GM12874 (cell line): ENCODE measurements around the gene KRT2.

Experiments
- TF ChIP-seq, protein P1 (sequence below): IDR thresholded peaks from 2 replicates; pipeline ENCODE4 v1.5.1; 2011; ENCODE audit warnings: low read depth, mild to moderate bottlenecking, control low read depth, low read length, moderate library complexity; ENCODE audit not compliant: insufficient read depth

KRT2 gene

DNA sequence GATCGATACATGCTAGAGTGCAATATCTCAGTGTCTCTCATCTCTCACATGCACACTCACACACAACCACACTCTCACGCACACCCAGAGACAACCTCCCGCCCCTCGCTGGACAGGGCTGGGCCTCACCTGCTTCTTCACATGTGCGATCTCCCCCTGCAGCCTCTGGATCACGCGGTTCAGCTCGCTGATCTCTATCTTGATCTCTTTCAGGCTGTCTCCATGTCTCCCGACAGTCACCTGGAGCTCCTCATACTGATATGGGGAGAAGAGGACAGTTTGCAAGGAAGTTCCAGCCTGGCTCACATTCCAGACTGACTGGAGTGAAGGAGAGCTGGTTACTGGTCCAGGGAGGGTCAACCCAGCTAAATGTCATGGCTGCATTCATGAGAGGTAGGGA, 4.4 kb downstream of the KRT2 start:
- TF ChIP-seq, protein P1, sequence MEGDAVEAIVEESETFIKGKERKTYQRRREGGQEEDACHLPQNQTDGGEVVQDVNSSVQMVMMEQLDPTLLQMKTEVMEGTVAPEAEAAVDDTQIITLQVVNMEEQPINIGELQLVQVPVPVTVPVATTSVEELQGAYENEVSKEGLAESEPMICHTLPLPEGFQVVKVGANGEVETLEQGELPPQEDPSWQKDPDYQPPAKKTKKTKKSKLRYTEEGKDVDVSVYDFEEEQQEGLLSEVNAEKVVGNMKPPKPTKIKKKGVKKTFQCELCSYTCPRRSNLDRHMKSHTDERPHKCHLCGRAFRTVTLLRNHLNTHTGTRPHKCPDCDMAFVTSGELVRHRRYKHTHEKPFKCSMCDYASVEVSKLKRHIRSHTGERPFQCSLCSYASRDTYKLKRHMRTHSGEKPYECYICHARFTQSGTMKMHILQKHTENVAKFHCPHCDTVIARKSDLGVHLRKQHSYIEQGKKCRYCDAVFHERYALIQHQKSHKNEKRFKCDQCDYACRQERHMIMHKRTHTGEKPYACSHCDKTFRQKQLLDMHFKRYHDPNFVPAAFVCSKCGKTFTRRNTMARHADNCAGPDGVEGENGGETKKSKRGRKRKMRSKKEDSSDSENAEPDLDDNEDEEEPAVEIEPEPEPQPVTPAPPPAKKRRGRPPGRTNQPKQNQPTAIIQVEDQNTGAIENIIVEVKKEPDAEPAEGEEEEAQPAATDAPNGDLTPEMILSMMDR = no peak

DNA sequence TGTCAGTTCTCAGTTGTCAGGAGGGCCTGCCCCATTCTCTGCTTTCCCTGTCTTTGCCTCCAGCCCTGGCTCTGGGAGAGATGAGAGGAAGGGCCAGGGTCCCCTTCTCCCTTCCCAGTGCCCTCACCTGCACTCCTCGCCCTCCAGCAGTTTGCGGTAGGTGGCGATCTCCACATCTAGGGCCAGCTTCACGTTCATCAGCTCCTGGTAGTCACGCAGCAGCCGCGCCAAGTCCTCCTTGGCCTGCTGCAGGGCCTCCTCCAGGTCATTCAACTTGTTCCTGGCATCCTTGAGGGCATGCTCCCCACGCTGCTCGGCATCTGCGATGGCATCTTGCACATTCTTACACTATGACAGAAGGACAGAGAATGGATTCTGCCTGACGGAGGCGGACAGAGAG, 5.4 kb downstream of the KRT2 start:
- TF ChIP-seq, protein P1 = no peak

DNA sequence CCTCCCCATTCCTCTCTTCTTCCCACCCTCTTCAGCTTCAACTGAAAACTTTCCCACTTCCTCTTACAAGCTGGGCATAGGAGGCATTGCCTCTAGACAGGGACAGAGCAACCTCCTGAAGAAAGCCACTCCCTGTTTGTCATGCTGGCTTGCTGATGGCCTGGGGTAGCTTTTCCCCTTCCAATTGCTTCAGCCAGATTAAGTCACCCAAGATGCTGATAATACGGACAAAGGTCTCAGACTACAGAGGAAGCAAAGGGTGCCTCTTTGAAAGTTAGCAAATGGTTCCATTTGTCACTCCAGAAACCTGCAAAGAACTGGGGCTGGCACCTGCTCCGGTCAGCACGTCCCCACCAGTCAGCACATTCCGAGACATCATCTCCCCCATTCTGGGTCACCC, 6.0 kb downstream of the KRT2 start:
- TF ChIP-seq, protein P1 = no peak

DNA sequence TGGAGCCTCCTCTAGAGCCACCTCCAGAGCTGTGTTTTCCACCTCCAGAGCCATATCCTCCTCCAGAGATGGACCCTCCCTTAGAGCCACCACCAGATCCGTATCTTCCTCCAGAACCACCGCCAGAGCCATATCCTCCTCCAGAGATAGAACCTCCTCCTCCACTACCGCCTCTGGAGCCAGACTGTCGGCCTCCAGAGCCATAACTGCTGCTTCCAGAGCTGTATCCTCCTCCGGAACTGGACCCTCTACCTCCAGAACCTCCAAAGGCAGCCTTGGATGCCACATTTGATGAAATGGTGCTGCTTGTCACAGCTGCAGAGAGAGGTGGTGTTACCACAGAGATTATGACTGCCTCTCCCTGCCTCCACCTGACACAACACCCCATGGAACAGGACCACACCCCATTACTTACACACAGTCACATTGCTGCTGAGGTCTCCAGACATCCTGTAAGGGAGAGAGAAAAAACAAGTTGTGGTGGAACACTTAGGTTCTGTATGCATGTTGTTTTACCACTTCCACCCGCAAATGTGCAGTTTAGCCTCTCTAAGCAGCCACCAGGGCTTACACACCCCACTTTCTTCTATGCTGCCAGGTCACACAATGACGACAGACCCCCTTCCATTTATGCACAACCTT, 6.8 kb downstream of the KRT2 start:
- TF ChIP-seq, protein P1 = no peak

DNA sequence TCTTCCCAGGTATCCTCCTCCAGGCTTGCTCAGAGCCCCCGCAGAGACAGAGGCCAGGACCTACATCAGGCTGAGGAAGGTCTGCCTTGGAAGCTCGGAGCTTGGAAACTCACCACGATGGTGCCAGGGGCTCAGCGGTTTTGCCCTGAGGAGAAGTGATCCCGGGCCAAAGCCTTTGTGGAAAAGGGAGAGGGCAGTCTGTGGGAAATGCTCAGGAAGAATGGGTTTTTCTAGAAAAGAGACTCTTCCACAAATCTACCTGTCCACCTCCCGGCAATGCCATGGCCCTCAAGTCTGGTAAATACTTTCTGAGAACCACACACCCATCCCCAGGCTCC, 8.0 kb downstream of the KRT2 start:
- TF ChIP-seq, protein P1 = no peak

DNA sequence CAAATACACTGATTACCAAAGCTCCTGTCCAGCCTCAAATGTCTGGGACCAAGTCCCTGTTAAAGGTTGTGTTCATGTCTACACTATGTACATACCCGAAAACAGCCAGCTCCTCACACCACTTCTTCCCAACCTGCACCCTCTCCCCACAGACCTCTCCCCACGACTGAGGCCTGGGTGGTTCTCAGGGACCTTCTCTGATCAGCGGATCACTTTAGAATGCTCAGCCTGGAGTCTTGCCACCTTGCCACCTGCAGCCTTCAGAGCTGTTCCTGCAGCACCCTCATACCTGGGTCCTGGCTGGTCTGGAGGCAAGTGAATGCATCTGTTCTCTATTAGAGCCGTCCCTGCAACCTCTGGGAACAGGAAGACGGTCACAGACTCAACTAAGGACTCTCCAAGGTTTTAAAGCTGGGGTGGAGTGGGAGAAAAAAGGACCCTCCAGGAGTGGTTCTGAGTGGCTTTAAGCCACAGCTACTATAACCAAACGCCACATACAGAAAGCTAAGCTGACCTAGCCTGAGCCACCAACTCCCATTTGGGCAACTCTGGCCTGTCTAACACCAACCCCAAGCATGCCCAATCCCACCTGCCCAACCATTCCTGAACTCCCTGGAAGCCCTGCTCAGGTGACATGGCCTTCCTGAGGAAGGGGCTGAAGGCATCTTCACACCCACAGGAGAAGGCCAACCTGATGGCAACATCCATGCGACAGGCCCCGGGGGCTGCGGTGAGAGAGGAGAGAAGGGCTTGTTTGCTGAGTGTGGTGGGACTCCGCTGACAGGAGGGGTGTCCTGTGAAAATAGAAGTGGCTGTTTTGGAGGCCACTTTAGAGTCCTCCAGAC, 8.6 kb downstream of the KRT2 start:
- TF ChIP-seq, protein P1 = no peak

DNA sequence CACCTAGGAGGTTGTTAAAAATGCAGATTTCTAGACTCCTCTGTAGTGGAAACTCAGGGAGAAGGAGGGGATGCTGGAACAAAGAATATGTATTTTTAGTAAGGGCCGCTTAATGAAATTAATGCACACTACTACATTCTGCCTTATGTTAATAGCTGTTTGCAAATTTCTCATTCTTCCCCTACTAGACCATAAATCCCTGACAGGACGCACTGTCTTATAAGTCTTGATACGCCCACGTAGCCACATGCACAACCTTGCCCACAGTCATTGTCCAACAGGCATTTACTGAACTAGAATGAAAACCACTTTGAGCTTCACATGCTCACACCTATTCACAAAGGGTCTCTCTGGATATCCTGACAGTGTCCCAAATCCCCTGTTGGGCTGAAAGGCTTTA, 10.5 kb downstream of the KRT2 start:
- TF ChIP-seq, protein P1 = no peak
